ENCODE results near the gene DOLPP1. TPM values are rescaled to one million over a fixed set of nuclear protein-coding genes. Genes with fewer than 3 reads are reported as not detected.

DOLPP1 gene
- total and polyA plus RNA-seq, 2 donors from 2014 or later = 9.1 to 12.1 TPM

GRCh38 chr9:129136446-129137035 lies 55.6 kb downstream of the DOLPP1 start:
- Histone ChIP-seq H3K36me3 (ENCODE audit: control insufficient read depth in 2 of 3, insufficient read depth in 3 of 3, low read length in 3 of 3) (peaks cover 4 to 24% (median 8%) of the 10 kb centered on the region in 3 donors), H3K4me1 (ENCODE audit: control insufficient read depth in 2 of 3, insufficient read depth in 2 of 3, low read depth in 1 of 3, low read length in 3 of 3) (peaks cover 0 to 40% (median 37%) of the 10 kb centered on the region in 3 donors), H3K9me3 (ENCODE audit: control insufficient read depth in 2 of 3, insufficient read depth in 1 of 3, low read length in 3 of 3) (no peaks in the 10 kb centered on the region), H3K9ac (ENCODE audit: low read length in 3 of 3) (no peak overlapping the region), H3K27me3 (ENCODE audit: control insufficient read depth, insufficient read depth, low read length) (no peaks in the 10 kb centered on the region), H3K27ac (ENCODE audit: low read depth in 2 of 2, low read length in 2 of 2) (peak overlapping the region in 1 of 2 donors; percentile 100), H3K4me3 (ENCODE audit: low read length in 3 of 3) (no peak overlapping the region)
- no peak for TF ChIP-seq CTCF (IDR thresholded peaks at IDR 0.05; ENCODE audit: borderline replicate concordance, extremely low read depth, insufficient read depth)
- intact Hi-C loops (cut with DNase I) = loop anchor here (5.0 kb wide), 1 partner anchor 481 kb away; no protein-coding TSS in a partner anchor
- no peak for FAIRE-seq
- peak in 1 of 5 donors; percentile 37 for DNase-seq

- H3K4me1 ChIP-seq (ENCODE audit: control insufficient read depth in 2 of 3, insufficient read depth in 2 of 3, low read depth in 1 of 3, low read length in 3 of 3) = peaks cover 3 to 48% (median 44%) of the 10 kb centered on the region in 3 donors
- no peak overlapping the region for H3K4me3 ChIP-seq (ENCODE audit: low read length in 3 of 3)
- H3K9me3 ChIP-seq (ENCODE audit: control insufficient read depth in 2 of 3, insufficient read depth in 1 of 3, low read length in 3 of 3) = no peaks in the 10 kb centered on the region
- no peak for TF ChIP-seq CTCF (IDR thresholded peaks at IDR 0.05; ENCODE audit: borderline replicate concordance, extremely low read depth, insufficient read depth)
- peak in 3 of 5 donors; percentile 8 to 72 (median 37) for DNase-seq
- no peak for FAIRE-seq
- peak overlapping the region in 1 of 3 donors; percentile 100 for H3K9ac ChIP-seq (ENCODE audit: low read length in 3 of 3)
- no peaks in the 10 kb centered on the region for H3K27me3 ChIP-seq (ENCODE audit: control insufficient read depth, insufficient read depth, low read length)
- peak overlapping the region; percentile 99 to 100 for H3K27ac ChIP-seq (ENCODE audit: low read depth in 2 of 2, low read length in 2 of 2)
- H3K36me3 ChIP-seq (ENCODE audit: control insufficient read depth in 2 of 3, insufficient read depth in 3 of 3, low read length in 3 of 3) = peaks cover 4 to 24% (median 8%) of the 10 kb centered on the region in 3 donors
- intact Hi-C loops (cut with DNase I) = loop anchor here (5.0 kb wide), 1 partner anchor 480 kb away; no protein-coding TSS in a partner anchor
These were observed 56.6 kb downstream of the DOLPP1 start for GRCh38 chr9:129137292-129138143.

GRCh38 chr9:129138144-129138462 lies 57.2 kb downstream of the DOLPP1 start:
- Histone ChIP-seq H3K4me3 (ENCODE audit: low read length in 3 of 3) (no peak overlapping the region), H3K27ac (ENCODE audit: low read depth in 2 of 2, low read length in 2 of 2) (peak overlapping the region; percentile 99 to 100), H3K27me3 (ENCODE audit: control insufficient read depth, insufficient read depth, low read length) (no peaks in the 10 kb centered on the region), H3K9me3 (ENCODE audit: control insufficient read depth in 2 of 3, insufficient read depth in 1 of 3, low read length in 3 of 3) (no peaks in the 10 kb centered on the region), H3K9ac (ENCODE audit: low read length in 3 of 3) (peak overlapping the region in 1 of 3 donors; percentile 100), H3K4me1 (ENCODE audit: control insufficient read depth in 2 of 3, insufficient read depth in 2 of 3, low read depth in 1 of 3, low read length in 3 of 3) (peaks cover 8 to 52% (median 48%) of the 10 kb centered on the region in 3 donors), H3K36me3 (ENCODE audit: control insufficient read depth in 2 of 3, insufficient read depth in 3 of 3, low read length in 3 of 3) (peaks cover 4 to 21% (median 8%) of the 10 kb centered on the region in 3 donors)
- intact Hi-C loops (cut with DNase I) = loop anchor here (5.0 kb wide), 1 partner anchor 479 kb away; no protein-coding TSS in a partner anchor
- no peak for TF ChIP-seq CTCF (IDR thresholded peaks at IDR 0.05; ENCODE audit: borderline replicate concordance, extremely low read depth, insufficient read depth)
- DNase-seq (peak in 2 of 5 donors; percentile 58 to 70), FAIRE-seq (no peak)

Data from kidney (tissue), 14 donors.